MM.1S (cell line): ENCODE measurements around the gene TNS2.

Experiments
- DNase-seq: peaks from one replicate; pipeline ENCODE4 v3.0.0-alpha.2; 2015
- H2AFZ ChIP-seq: fragments of 300-600 bp; sonication (generic); 2 replicates; pipeline ENCODE4 v1.6.0; 2016; ENCODE audit warnings: antibody characterized with exemption, low read length
- H3F3A ChIP-seq: fragments of 300-600 bp; sonication (generic); 2 replicates; pipeline ENCODE4 v1.6.1; 2016; ENCODE audit warnings: mild to moderate bottlenecking, antibody characterized with exemption, low read length, moderate library complexity, mixed read lengths; ENCODE audit not compliant: insufficient read depth
- H3K27ac ChIP-seq: fragments of 300-600 bp; sonication (generic); 2 replicates; pipeline ENCODE4 v1.5.1; 2016; ENCODE audit warnings: mild to moderate bottlenecking, low read length
- H3K27me3 ChIP-seq: fragments of 300-600 bp; sonication (generic); replicated peaks from 2 replicates; pipeline ENCODE4 v1.6.0; 2016; ENCODE audit warnings: low read length; ENCODE audit not compliant: insufficient read depth
- H3K36me3 ChIP-seq: fragments of 300-600 bp; sonication (generic); replicated peaks from 2 replicates; pipeline ENCODE4 v1.6.1; 2016; ENCODE audit warnings: mild to moderate bottlenecking, low read length, mixed read lengths; ENCODE audit not compliant: insufficient read depth
- H3K4me1 ChIP-seq: fragments of 300-600 bp; sonication (generic); 2 replicates; pipeline ENCODE4 v1.6.1; 2016; ENCODE audit warnings: low read length, mixed read lengths
- H3K4me2 ChIP-seq: fragments of 300-600 bp; sonication (generic); 2 replicates; pipeline ENCODE4 v1.6.0; 2016; ENCODE audit warnings: low read depth, low read length
- H3K4me3 ChIP-seq: fragments of 300-600 bp; sonication (generic); 2 replicates; pipeline ENCODE4 v1.5.1; 2016; ENCODE audit warnings: low read length, mixed read lengths
- H3K79me2 ChIP-seq: fragments of 300-600 bp; sonication (generic); 2 replicates; pipeline ENCODE4 v1.6.1; 2016; ENCODE audit warnings: mixed run types, low read length, mixed read lengths
- H3K9ac ChIP-seq: fragments of 300-600 bp; sonication (generic); 2 replicates; pipeline ENCODE4 v1.6.1; 2016; ENCODE audit warnings: low read length, mixed read lengths
- H3K9me2 ChIP-seq: fragments of 300-600 bp; sonication (generic); replicated peaks from 2 replicates; pipeline ENCODE4 v1.6.1; 2016; ENCODE audit warnings: mild to moderate bottlenecking, low read length, mixed read lengths; ENCODE audit not compliant: insufficient read depth
- H3K9me3 ChIP-seq: fragments of 300-600 bp; sonication (generic); replicated peaks from 2 replicates; pipeline ENCODE4 v1.6.1; 2016; ENCODE audit warnings: mild to moderate bottlenecking, low read length, mixed read lengths; ENCODE audit not compliant: insufficient read depth
- H4K20me1 ChIP-seq: fragments of 300-600 bp; sonication (generic); 2 replicates; pipeline ENCODE4 v1.6.1; 2016; ENCODE audit warnings: mild to moderate bottlenecking, low read length, moderate library complexity, mixed read lengths; ENCODE audit not compliant: insufficient read depth
- EZH2 ChIP-seq: fragments of 300-600 bp; sonication (generic); optimal IDR thresholded peaks from 2 replicates; pipeline ENCODE3; 2017; ENCODE audit warnings: low read depth, mild to moderate bottlenecking, antibody characterized with exemption, low read length, mixed read lengths
- EZH2phosphoT487 ChIP-seq: fragments of 300-600 bp; sonication (generic); IDR thresholded peaks from 2 replicates; pipeline ENCODE4 v1.6.1; 2018; ENCODE audit warnings: antibody characterized with exemption, low read length
- TF ChIP-seq, protein P1 (sequence below): fragments of 300-600 bp; sonication (generic); IDR thresholded peaks from 2 replicates; pipeline ENCODE4 v1.5.1; 2016; ENCODE audit warnings: antibody characterized with exemption, low read length, mixed read lengths

Gene TNS2

DNA sequence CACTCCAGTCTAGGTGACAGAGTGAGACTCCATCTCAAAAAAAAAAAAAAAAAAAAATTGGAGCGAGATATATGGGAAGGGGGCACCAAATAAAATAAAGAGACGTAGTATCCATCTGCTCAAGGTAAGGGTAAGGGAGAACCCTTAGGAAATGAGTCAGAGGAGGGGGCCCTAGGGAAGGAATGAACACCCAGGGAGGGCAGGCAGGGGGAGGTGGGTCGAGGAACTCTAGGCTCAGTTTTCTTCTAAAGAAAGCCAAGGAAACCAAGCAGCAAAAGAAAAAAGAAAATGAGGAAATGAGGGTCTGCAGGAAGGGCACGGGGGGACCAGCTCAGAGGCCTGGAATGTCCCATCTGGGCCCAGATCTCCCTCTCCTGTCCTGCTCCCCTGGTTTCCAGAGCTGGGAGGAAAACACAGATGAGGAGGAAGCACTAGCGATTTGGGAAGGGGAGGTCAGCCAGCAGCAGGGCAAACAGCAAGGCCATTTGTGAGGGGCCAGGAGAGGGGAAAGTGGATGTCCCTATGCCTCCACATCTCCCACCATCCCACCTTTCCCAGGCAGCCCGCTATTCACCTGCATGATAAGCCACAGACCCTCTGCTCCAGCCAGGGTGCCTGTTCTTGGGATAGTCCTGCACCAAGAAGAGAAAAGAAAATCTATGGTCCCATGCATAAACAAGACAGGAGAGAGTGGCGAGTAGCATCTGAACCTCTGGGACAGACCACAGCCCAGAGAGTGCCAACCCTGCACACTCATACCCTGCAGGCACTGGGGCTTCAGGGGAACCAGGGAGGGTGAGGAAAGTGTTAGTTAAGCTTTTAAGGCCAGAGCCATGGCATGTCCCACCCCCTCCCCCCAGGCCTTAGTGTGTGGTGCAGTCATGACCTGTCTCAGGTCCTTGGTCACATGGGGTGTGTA is 17.5 kb downstream of the TNS2 start:
- Histone ChIP-seq H3K4me1 (no peaks in the 10 kb centered on the region), H3K9me3 (no peaks in the 10 kb centered on the region), H3F3A (no peaks in the 10 kb centered on the region), H3K4me2 (no peak overlapping the region), H3K79me2 (peaks cover 5% of the 10 kb centered on the region; the same call in 1 of the 2 replicates), H3K36me3 (no peaks in the 10 kb centered on the region), H2AFZ (no peak overlapping the region), H3K27me3 (no peaks in the 10 kb centered on the region), H3K4me3 (no peak overlapping the region), H3K9me2 (no peaks in the 10 kb centered on the region), H4K20me1 (no peaks in the 10 kb centered on the region), H3K9ac (no peak overlapping the region), H3K27ac (no peak overlapping the region)
- TF ChIP-seq EZH2 (no peak), EZH2phosphoT487 (no peak)
- TF ChIP-seq, protein P1, sequence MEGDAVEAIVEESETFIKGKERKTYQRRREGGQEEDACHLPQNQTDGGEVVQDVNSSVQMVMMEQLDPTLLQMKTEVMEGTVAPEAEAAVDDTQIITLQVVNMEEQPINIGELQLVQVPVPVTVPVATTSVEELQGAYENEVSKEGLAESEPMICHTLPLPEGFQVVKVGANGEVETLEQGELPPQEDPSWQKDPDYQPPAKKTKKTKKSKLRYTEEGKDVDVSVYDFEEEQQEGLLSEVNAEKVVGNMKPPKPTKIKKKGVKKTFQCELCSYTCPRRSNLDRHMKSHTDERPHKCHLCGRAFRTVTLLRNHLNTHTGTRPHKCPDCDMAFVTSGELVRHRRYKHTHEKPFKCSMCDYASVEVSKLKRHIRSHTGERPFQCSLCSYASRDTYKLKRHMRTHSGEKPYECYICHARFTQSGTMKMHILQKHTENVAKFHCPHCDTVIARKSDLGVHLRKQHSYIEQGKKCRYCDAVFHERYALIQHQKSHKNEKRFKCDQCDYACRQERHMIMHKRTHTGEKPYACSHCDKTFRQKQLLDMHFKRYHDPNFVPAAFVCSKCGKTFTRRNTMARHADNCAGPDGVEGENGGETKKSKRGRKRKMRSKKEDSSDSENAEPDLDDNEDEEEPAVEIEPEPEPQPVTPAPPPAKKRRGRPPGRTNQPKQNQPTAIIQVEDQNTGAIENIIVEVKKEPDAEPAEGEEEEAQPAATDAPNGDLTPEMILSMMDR, result no peak
- DNase-seq, result no peak

DNA sequence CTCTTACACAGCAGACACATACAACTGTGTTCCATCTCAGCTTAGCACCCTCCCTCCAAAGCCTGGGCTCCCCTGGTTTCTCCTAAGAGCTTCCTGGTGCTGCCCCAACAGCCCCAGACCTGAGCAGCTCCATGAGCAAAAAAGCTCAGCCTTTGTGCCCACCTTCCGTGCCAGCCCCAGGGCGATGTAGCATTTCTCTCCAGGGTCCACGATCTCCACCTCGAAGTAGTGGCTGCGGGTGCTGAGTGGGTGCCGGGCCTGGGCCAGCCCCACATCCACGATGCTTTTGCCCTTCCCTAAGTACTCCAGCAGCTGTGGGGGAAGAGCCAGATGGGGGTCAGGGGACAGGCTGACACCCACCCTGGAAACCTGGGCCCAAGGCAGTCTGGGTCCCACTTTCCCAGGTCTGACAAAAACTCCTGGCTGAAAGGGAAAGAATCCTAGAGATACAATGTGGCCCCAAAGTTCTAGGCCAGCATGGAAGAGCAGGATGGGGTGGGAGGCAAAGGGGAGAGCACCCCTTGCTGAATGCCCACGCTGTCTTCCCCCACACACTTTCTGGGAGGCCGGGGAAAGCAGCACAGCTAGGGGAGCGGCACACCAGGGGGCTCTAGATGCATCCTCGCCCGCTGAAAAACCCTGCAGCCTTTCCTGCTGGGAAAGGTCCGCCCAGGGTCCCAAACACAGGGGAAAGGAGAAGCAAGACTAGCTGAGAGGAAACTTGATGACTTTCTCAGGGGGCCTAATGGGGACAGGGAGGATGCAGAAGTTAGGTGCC is 18.3 kb downstream of the TNS2 start:
- no peaks in the 10 kb centered on the region for H3K27me3 ChIP-seq
- H3K9me3 ChIP-seq, result no peaks in the 10 kb centered on the region
- H3K4me2 ChIP-seq, result no peak overlapping the region
- no peaks in the 10 kb centered on the region for H3K36me3 ChIP-seq
- H3K27ac ChIP-seq, result no peak overlapping the region
- no peaks in the 10 kb centered on the region for H3K4me1 ChIP-seq
- H2AFZ ChIP-seq, result no peak overlapping the region
- no peaks in the 10 kb centered on the region for H3F3A ChIP-seq
- no peak for DNase-seq
- H3K79me2 ChIP-seq, result peaks cover 5% of the 10 kb centered on the region; the same call in 1 of the 2 replicates
- H4K20me1 ChIP-seq, result no peaks in the 10 kb centered on the region
- TF ChIP-seq, protein P1, result no peak
- no peaks in the 10 kb centered on the region for H3K9me2 ChIP-seq
- H3K9ac ChIP-seq, result no peak overlapping the region
- no peak overlapping the region for H3K4me3 ChIP-seq

DNA sequence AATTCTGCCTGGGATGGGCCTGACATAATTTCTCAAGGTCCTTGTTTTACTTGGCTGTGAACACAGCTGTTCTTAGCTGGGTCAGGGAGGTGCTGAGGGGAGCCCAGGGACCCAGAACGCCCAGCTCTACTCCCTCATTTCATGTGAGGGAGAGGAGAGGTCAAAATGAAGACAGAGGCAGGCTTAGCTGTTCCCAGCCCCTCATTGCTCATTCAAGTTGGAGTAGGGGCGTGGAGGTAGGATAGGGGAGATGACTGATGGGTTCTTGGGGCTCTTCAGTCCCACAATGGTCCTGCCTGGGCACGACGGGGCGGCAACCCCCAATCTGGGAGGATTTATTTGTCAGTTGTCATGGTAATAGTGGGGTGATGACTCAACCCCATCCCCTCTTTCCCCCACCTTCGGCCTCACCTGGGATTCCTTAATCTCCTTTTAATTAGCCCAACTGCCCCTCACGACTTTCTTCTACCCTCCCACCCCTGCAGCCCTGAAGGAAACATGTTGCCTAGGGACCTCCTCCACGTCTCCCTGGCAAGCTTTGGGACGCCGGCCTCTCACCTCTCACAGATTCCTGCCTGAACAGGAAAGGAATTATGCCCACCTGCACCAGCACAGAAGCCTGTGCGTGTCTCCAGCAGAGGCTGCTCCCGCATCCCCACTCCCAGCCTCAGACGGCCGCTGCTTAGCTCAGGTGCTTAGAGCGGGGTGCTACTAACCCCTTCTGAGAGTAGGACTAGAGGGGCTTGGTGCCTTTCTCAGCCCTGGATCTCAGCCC is 19.1 kb downstream of the TNS2 start:
- Histone ChIP-seq H3K9me3 (no peaks in the 10 kb centered on the region), H3K36me3 (no peaks in the 10 kb centered on the region), H3F3A (no peaks in the 10 kb centered on the region), H2AFZ (no peak overlapping the region), H3K4me2 (no peak overlapping the region), H3K9ac (no peak overlapping the region), H3K4me3 (no peak overlapping the region), H3K27ac (no peak overlapping the region), H3K27me3 (no peaks in the 10 kb centered on the region), H3K9me2 (no peaks in the 10 kb centered on the region), H4K20me1 (no peaks in the 10 kb centered on the region), H3K4me1 (no peaks in the 10 kb centered on the region), H3K79me2 (peaks cover 5% of the 10 kb centered on the region; the same call in 1 of the 2 replicates)
- TF ChIP-seq, protein P1, result no peak
- TF ChIP-seq EZH2, result no peak
- TF ChIP-seq EZH2phosphoT487, result no peak
- no peak for DNase-seq
